Measurements from ENCODE around the gene KCNMB3. TPM values are rescaled to one million over a fixed set of nuclear protein-coding genes. Genes with fewer than 3 reads are reported as not detected.

KCNMB3 gene
- total and polyA plus RNA-seq, 4 donors, result 0.44 to 3.1 (median 2.2) TPM

DNA sequence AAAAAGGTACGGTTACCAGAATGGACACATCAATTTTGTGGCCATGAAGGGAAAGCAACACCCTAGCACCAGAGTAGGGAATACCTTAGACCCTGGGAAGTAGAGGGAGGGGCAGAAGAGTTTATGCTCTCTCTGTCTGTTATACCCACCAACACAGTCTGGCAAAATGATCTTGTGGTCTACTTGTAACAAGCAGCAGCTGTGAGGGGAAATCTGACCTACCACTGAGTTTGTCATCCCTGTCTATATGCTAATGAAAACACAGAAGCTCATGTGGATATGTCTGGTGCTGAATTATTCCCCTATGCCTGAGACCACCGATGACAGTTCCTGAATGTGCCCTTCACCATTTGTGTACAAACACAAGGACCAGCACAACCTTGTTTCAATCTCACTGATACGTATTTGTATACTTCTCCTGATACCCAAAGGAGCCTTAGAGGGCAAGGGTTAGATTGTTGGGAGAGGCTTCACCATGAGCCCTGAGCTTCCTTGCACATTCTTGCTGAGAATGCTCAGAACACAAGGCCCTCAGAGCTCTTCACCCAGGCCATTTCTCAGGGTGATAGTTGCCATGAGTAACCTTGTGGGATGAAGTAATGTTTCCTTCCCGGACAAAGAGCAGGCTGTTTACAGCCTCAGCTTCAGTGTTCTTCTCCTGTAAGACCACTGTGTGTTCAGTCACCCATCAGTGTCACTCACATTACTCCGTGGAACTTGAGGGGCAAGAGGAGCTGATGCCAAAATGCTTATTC is 47.2 kb upstream of the KCNMB3 start:
- Histone ChIP-seq H3K27ac (ENCODE audit: low read depth in 1 of 2, low read length in 2 of 2) (no peak overlapping the region), H3K4me3 (ENCODE audit: low read depth in 1 of 3, low read length in 3 of 3) (no peak overlapping the region), H3K9ac (ENCODE audit: low read depth in 1 of 2, low read length in 2 of 2) (no peak overlapping the region), H3K4me1 (ENCODE audit: control insufficient read depth in 4 of 4, insufficient read depth in 4 of 4, low read length in 3 of 4) (no peaks in the 10 kb centered on the region), H3K36me3 (ENCODE audit: control insufficient read depth in 4 of 4, insufficient read depth in 3 of 4, low read depth in 1 of 4, low read length in 3 of 4) (no peaks in the 10 kb centered on the region), H3K27me3 (ENCODE audit: control insufficient read depth in 4 of 4, insufficient read depth in 4 of 4, low read length in 3 of 4) (peaks cover 0 to 3% (median 0%) of the 10 kb centered on the region in 4 donors), H3K9me3 (ENCODE audit: control insufficient read depth in 4 of 4, low read length in 3 of 4) (peaks cover 0 to 3% (median 0%) of the 10 kb centered on the region in 4 donors)
- 68% methylated on average over 5 of the region's 5 CpGs for WGBS
- TF ChIP-seq, protein P1, sequence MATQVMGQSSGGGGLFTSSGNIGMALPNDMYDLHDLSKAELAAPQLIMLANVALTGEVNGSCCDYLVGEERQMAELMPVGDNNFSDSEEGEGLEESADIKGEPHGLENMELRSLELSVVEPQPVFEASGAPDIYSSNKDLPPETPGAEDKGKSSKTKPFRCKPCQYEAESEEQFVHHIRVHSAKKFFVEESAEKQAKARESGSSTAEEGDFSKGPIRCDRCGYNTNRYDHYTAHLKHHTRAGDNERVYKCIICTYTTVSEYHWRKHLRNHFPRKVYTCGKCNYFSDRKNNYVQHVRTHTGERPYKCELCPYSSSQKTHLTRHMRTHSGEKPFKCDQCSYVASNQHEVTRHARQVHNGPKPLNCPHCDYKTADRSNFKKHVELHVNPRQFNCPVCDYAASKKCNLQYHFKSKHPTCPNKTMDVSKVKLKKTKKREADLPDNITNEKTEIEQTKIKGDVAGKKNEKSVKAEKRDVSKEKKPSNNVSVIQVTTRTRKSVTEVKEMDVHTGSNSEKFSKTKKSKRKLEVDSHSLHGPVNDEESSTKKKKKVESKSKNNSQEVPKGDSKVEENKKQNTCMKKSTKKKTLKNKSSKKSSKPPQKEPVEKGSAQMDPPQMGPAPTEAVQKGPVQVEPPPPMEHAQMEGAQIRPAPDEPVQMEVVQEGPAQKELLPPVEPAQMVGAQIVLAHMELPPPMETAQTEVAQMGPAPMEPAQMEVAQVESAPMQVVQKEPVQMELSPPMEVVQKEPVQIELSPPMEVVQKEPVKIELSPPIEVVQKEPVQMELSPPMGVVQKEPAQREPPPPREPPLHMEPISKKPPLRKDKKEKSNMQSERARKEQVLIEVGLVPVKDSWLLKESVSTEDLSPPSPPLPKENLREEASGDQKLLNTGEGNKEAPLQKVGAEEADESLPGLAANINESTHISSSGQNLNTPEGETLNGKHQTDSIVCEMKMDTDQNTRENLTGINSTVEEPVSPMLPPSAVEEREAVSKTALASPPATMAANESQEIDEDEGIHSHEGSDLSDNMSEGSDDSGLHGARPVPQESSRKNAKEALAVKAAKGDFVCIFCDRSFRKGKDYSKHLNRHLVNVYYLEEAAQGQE (IDR thresholded peaks at IDR 0.05), result no peak
- no peak for TF ChIP-seq RAD21 (IDR thresholded peaks at IDR 0.05)
- no peak for TF ChIP-seq GABPA (IDR thresholded peaks at IDR 0.05 in 1 of 2, conservative IDR thresholded peaks at IDR 0.05 in 1 of 2)
- TF ChIP-seq, protein P2, sequence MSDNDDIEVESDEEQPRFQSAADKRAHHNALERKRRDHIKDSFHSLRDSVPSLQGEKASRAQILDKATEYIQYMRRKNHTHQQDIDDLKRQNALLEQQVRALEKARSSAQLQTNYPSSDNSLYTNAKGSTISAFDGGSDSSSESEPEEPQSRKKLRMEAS (IDR thresholded peaks at IDR 0.05), result no peak
- no peak for TF ChIP-seq RXRA (IDR thresholded peaks at IDR 0.05)
- no peak for TF ChIP-seq HNF4A (conservative IDR thresholded peaks at IDR 0.05)
- no peak for DNase-seq (ENCODE audit: low spot score)

DNA sequence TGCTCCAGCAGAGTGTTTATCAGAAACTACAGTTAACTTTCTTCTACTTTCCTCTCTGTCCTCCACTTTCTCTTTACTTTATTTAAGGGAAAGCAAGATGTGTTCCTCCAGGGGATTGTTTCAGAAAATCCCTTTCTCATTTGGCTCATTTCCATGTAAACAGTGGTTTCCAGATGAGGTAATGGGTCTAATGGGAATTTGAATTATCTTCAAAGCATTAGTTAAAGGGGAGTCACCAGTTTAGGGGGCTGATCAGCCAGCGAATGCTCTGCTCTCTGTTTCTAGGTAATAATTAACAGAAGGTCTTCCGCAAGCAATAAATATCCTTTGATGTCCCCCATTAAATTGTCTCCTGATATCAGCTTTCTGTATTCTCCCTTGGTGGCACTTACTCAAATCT is 41.5 kb upstream of the KCNMB3 start:
- no peak overlapping the region for H3K4me3 ChIP-seq (ENCODE audit: low read depth in 1 of 3, low read length in 3 of 3)
- WGBS, result 64% methylated on average over 2 of the region's 2 CpGs
- H3K9ac ChIP-seq (ENCODE audit: low read depth in 1 of 2, low read length in 2 of 2), result no peak overlapping the region
- H3K27me3 ChIP-seq (ENCODE audit: control insufficient read depth in 4 of 4, insufficient read depth in 4 of 4, low read length in 3 of 4), result peaks cover 0 to 3% (median 0%) of the 10 kb centered on the region in 4 donors
- no peaks in the 10 kb centered on the region for H3K4me1 ChIP-seq (ENCODE audit: control insufficient read depth in 4 of 4, insufficient read depth in 4 of 4, low read length in 3 of 4)
- no peaks in the 10 kb centered on the region for H3K9me3 ChIP-seq (ENCODE audit: control insufficient read depth in 4 of 4, low read length in 3 of 4)
- no peak overlapping the region for H3K27ac ChIP-seq (ENCODE audit: low read depth in 1 of 2, low read length in 2 of 2)
- no peaks in the 10 kb centered on the region for H3K36me3 ChIP-seq (ENCODE audit: control insufficient read depth in 4 of 4, insufficient read depth in 3 of 4, low read depth in 1 of 4, low read length in 3 of 4)
- DNase-seq (ENCODE audit: low spot score), result no peak
- TF ChIP-seq SP1 (IDR thresholded peaks at IDR 0.05) (no peak), JUND (IDR thresholded peaks at IDR 0.05) (no peak), HNF4A (conservative IDR thresholded peaks at IDR 0.05) (no peak), YY1 (IDR thresholded peaks at IDR 0.05) (no peak), FOXA2 (IDR thresholded peaks at IDR 0.05) (no peak), NR2F2 (IDR thresholded peaks at IDR 0.05) (no peak), HNF4G (IDR thresholded peaks at IDR 0.05) (no peak), GABPA (IDR thresholded peaks at IDR 0.05 in 1 of 2, conservative IDR thresholded peaks at IDR 0.05 in 1 of 2) (no peak)
- TF ChIP-seq, protein P1 (IDR thresholded peaks at IDR 0.05), result no peak
- TF ChIP-seq, protein P3, sequence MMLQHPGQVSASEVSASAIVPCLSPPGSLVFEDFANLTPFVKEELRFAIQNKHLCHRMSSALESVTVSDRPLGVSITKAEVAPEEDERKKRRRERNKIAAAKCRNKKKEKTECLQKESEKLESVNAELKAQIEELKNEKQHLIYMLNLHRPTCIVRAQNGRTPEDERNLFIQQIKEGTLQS (IDR thresholded peaks at IDR 0.05), result no peak
- TF ChIP-seq, protein P4, sequence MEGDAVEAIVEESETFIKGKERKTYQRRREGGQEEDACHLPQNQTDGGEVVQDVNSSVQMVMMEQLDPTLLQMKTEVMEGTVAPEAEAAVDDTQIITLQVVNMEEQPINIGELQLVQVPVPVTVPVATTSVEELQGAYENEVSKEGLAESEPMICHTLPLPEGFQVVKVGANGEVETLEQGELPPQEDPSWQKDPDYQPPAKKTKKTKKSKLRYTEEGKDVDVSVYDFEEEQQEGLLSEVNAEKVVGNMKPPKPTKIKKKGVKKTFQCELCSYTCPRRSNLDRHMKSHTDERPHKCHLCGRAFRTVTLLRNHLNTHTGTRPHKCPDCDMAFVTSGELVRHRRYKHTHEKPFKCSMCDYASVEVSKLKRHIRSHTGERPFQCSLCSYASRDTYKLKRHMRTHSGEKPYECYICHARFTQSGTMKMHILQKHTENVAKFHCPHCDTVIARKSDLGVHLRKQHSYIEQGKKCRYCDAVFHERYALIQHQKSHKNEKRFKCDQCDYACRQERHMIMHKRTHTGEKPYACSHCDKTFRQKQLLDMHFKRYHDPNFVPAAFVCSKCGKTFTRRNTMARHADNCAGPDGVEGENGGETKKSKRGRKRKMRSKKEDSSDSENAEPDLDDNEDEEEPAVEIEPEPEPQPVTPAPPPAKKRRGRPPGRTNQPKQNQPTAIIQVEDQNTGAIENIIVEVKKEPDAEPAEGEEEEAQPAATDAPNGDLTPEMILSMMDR (IDR thresholded peaks at IDR 0.05; ENCODE audit: low read depth, low read length, missing input control), result no peak
- TF ChIP-seq, protein P2 (IDR thresholded peaks at IDR 0.05), result no peak

Data from liver (tissue), 9 donors.